Neural crest cell (in vitro differentiated cells): ENCODE results near the gene ADRA2C. TPM values are rescaled to one million over a fixed set of nuclear protein-coding genes. Genes with fewer than 3 reads are reported as not detected.

Experiments
- DNase-seq: peaks from one replicate; pipeline ENCODE4 v3.0.0; 2021; ENCODE audit warnings: low read depth, mixed read lengths, low spot score
- H3K27ac Mint-ChIP-seq: one replicate; pipeline ENCODE4 v1.8.0; 2021; ENCODE audit warnings: mild to moderate bottlenecking, mixed read lengths; ENCODE audit not compliant: unreplicated experiment
- H3K27me3 Mint-ChIP-seq: 2 replicates; pipeline ENCODE4 v1.8.0; 2021; ENCODE audit warnings: low read depth, mild to moderate bottlenecking, mixed read lengths
- H3K36me3 Mint-ChIP-seq: 2 replicates; pipeline ENCODE4 v1.8.0; 2021; ENCODE audit warnings: low read depth, mild to moderate bottlenecking, mixed read lengths
- H3K4me1 Mint-ChIP-seq: 2 replicates; pipeline ENCODE4 v1.8.0; 2021; ENCODE audit warnings: mixed read lengths
- H3K4me3 Mint-ChIP-seq: one replicate; pipeline ENCODE4 v1.8.0; 2021; ENCODE audit warnings: mild to moderate bottlenecking, mixed read lengths
- H3K9me3 Mint-ChIP-seq: 2 replicates; pipeline ENCODE4 v1.8.0; 2021; ENCODE audit warnings: mixed read lengths
- CTCF ChIP-seq: fragments of 200-600 bp; sonication (generic); conservative IDR thresholded peaks from 2 replicates; pipeline ENCODE4 v1.5.0; 2021; ENCODE audit warnings: antibody characterized with exemption, mild to moderate bottlenecking
- total RNA-seq: library from RNA; stranded (reverse); gene quantifications from 2 replicates; pipeline ENCODE4 v1.2.1, GENCODE V29; 2021

The ADRA2C gene
- total RNA-seq, 1 donor from 2014 or later, result 6.1 TPM

- H3K9me3 Mint-ChIP-seq, result no peaks in the 10 kb centered on the region
- H3K27ac Mint-ChIP-seq, result no peak overlapping the region
- H3K4me1 Mint-ChIP-seq, result peaks cover 11% of the 10 kb centered on the region
- TF ChIP-seq CTCF, result no peak
- no peak overlapping the region for H3K4me3 Mint-ChIP-seq
- H3K36me3 Mint-ChIP-seq, result no peaks in the 10 kb centered on the region
- no peak for DNase-seq
- H3K27me3 Mint-ChIP-seq, result peaks cover 4% of the 10 kb centered on the region
Observed at GRCh38 chr4:3784454-3785291, 18.5 kb downstream of the ADRA2C start.

GRCh38 chr4:3785292-3785565 is 19.0 kb downstream of the ADRA2C start:
- Mint-ChIP-seq H3K36me3 (no peaks in the 10 kb centered on the region), H3K27ac (no peak overlapping the region), H3K27me3 (peaks cover 4% of the 10 kb centered on the region), H3K4me3 (no peak overlapping the region), H3K4me1 (peaks cover 11% of the 10 kb centered on the region), H3K9me3 (no peaks in the 10 kb centered on the region)
- no peak for TF ChIP-seq CTCF
- no peak for DNase-seq

- Mint-ChIP-seq H3K27ac (no peak overlapping the region), H3K27me3 (peaks cover 10% of the 10 kb centered on the region), H3K4me1 (peaks cover 11% of the 10 kb centered on the region), H3K4me3 (no peak overlapping the region), H3K9me3 (no peaks in the 10 kb centered on the region), H3K36me3 (no peaks in the 10 kb centered on the region)
- no peak for DNase-seq
- TF ChIP-seq CTCF, result no peak
Observed at GRCh38 chr4:3786196-3786869, 20.1 kb downstream of the ADRA2C start.

- no peaks in the 10 kb centered on the region for H3K9me3 Mint-ChIP-seq
- H3K27me3 Mint-ChIP-seq, result peaks cover 20% of the 10 kb centered on the region
- H3K4me1 Mint-ChIP-seq, result peaks cover 11% of the 10 kb centered on the region
- TF ChIP-seq CTCF, result no peak
- H3K27ac Mint-ChIP-seq, result no peak overlapping the region
- no peak overlapping the region for H3K4me3 Mint-ChIP-seq
- no peaks in the 10 kb centered on the region for H3K36me3 Mint-ChIP-seq
- no peak for DNase-seq
Observed at GRCh38 chr4:3787489-3788365, 21.5 kb downstream of the ADRA2C start.

GRCh38 chr4:3788366-3788660 is 22.1 kb downstream of the ADRA2C start:
- H3K4me1 Mint-ChIP-seq, result peaks cover 11% of the 10 kb centered on the region
- no peak for TF ChIP-seq CTCF
- no peak for DNase-seq
- H3K27ac Mint-ChIP-seq, result no peak overlapping the region
- no peaks in the 10 kb centered on the region for H3K36me3 Mint-ChIP-seq
- no peaks in the 10 kb centered on the region for H3K9me3 Mint-ChIP-seq
- no peak overlapping the region for H3K4me3 Mint-ChIP-seq
- H3K27me3 Mint-ChIP-seq, result peaks cover 24% of the 10 kb centered on the region
